Kidney (tissue), 14 donors: ENCODE measurements around the gene CSAG3. TPM values are rescaled to one million over a fixed set of nuclear protein-coding genes. Genes with fewer than 3 reads are reported as not detected.
"Not testable (repeated sequence)": the region's sequence is repeated elsewhere in the genome, so short reads cannot be mapped to it uniquely, and the experiment has no call there.

ENCODE experiments used
- DNase-seq, 5 donors: peaks; one replicate each; pipeline ENCODE4 v3.0.0-alpha.2; 2013 to 2020
- FAIRE-seq: peaks from 2 replicates; lab custom pipeline; 2012; peaks lifted over from hg19 to GRCh38; lab: Jason Lieb, UNC
- H3K27ac ChIP-seq, 2 donors: one replicate each; pipeline ENCODE4 v1.7.0; 2013; ENCODE audit warnings: low read depth in 2 of 2, low read length in 2 of 2, inconsistent platforms in 1 of 2
- H3K27me3 ChIP-seq: one replicate; pipeline ENCODE4 v1.7.1; 2013; ENCODE audit warnings: low read length, inconsistent platforms; ENCODE audit not compliant: control insufficient read depth, insufficient read depth
- H3K36me3 ChIP-seq, 3 donors: one replicate each; pipeline versions ENCODE4 v1.7.0 to v1.7.1; 2013; ENCODE audit warnings: low read length in 3 of 3, control low read depth in 1 of 3, inconsistent platforms in 1 of 3; ENCODE audit not compliant: insufficient read depth in 3 of 3, control insufficient read depth in 2 of 3
- H3K4me1 ChIP-seq, 3 donors: one replicate each; pipeline versions ENCODE4 v1.7.0 to v1.7.1; 2013; ENCODE audit warnings: low read length in 3 of 3, inconsistent platforms in 1 of 3, low read depth in 1 of 3; ENCODE audit not compliant: control insufficient read depth in 2 of 3, insufficient read depth in 2 of 3
- H3K4me3 ChIP-seq, 3 donors: one replicate each; pipeline versions ENCODE4 v1.7.0 to v1.8.1; 2013; ENCODE audit warnings: low read length in 3 of 3, control low read depth in 1 of 3, inconsistent platforms in 1 of 3
- H3K9ac ChIP-seq, 3 donors: one replicate each; pipeline versions ENCODE4 v1.7.0 to v1.7.1; 2013; ENCODE audit warnings: low read length in 3 of 3, control low read depth in 1 of 3, inconsistent platforms in 1 of 3
- H3K9me3 ChIP-seq, 3 donors: one replicate each; pipeline versions ENCODE4 v1.7.0 to v1.7.1; 2013; ENCODE audit warnings: low read length in 3 of 3, control low read depth in 1 of 3, inconsistent platforms in 1 of 3; ENCODE audit not compliant: control insufficient read depth in 2 of 3, insufficient read depth in 1 of 3
- CTCF ChIP-seq: IDR thresholded peaks from 3 replicates; pipeline ENCODE4 v1.5.1; 2012; ENCODE audit warnings: mild to moderate bottlenecking, moderate library complexity, borderline replicate concordance; ENCODE audit not compliant: insufficient read depth; ENCODE audit errors: extremely low read depth
- intact Hi-C: fragments of 100-400 bp; cut with DNase I; formaldehyde crosslinking; loops from one replicate; pipeline ENCODE4 v1.11.1; 2022
- polyA plus RNA-seq: library from polyadenylated mRNA; stranded (reverse); fragments of 350-450 nt; fragmentation: Illumina TruSeq; extraction: RNeasy Lipid Tissue Mini Kit (QIAGEN cat#74804); gene quantifications from one replicate; pipeline ENCODE4 v1.2.3, GENCODE V29; 2014; ENCODE audit warnings: low read depth, low replicate concordance; ENCODE audit not compliant: insufficient read depth
- total RNA-seq: library from RNA; stranded (reverse); fragmentation: NEBNext Ultra II Directional; extraction: Animal tissue kit (Norgen Biotek cat#: 25700); gene quantifications from one replicate; pipeline ENCODE4 v1.2.1, GENCODE V29; 2021
- donor health status: control.
- donor health status: control.
- donor health status: control.
- donor health status: control.
- donor health status: control.
- donor health status: DM: yes; HTN: yes; CAD: no.
- donor health status: Normal renal cell carcinoma (clear cell type).

CSAG3 gene
- total and polyA plus RNA-seq, 2 donors from 2014 or later = not detected

- H3K27me3 ChIP-seq = no peaks in the 10 kb centered on the region
- no peaks in the 10 kb centered on the region for H3K9me3 ChIP-seq
- no peak for TF ChIP-seq CTCF
- H3K4me1 ChIP-seq = no peaks in the 10 kb centered on the region
- H3K4me3 ChIP-seq = no peak within 1 kb of the TSS
- intact Hi-C loops = no loop called here
- DNase-seq (peak in 1 of 5 donors; percentile 49), FAIRE-seq (no peak)
- no peaks in the 10 kb centered on the region for H3K36me3 ChIP-seq
- H3K9ac ChIP-seq = no peak within 1 kb of the TSS
- no peak within 1 kb of the TSS for H3K27ac ChIP-seq
Observed at GRCh38 chrX:152733261-152733975, 25.6 kb upstream of the CSAG3 start, which contains the start of the genes CSAG1 and MAGEA12. Gene CSAG1 (minus strand): TSS chrX:152733721. CDS start chrX:152732460, 1,261 bp downstream. Gene MAGEA12 (plus strand): TSS chrX:152733757. CDS start chrX:152736162, 2,405 bp downstream.

- H3K9ac ChIP-seq, H3K9me3 ChIP-seq, H3K27me3 ChIP-seq, H3K36me3 ChIP-seq, H3K4me3 ChIP-seq, intact Hi-C loops, FAIRE-seq, H3K4me1 ChIP-seq, H3K27ac ChIP-seq: not testable (repeated sequence)
- DNase-seq = peak in 1 of 5 donors; percentile 29
Observed at GRCh38 chrX:152734143-152734858, 24.7 kb upstream of the CSAG3 start.

- H3K36me3 ChIP-seq = no peaks in the 10 kb centered on the region
- no peak overlapping the region for H3K27ac ChIP-seq
- TF ChIP-seq CTCF = no peak
- DNase-seq (peak in 1 of 5 donors; percentile 18), FAIRE-seq (no peak)
- intact Hi-C loops = no loop called here
- no peak overlapping the region for H3K9ac ChIP-seq
- no peaks in the 10 kb centered on the region for H3K27me3 ChIP-seq
- H3K4me3 ChIP-seq = no peak overlapping the region
- no peaks in the 10 kb centered on the region for H3K9me3 ChIP-seq
- H3K4me1 ChIP-seq = no peaks in the 10 kb centered on the region
Observed at GRCh38 chrX:152735101-152735500, 23.9 kb upstream of the CSAG3 start.

- Histone ChIP-seq H3K4me1 (no peaks in the 10 kb centered on the region), H3K27ac (no peak overlapping the region), H3K9ac (no peak overlapping the region), H3K9me3 (no peaks in the 10 kb centered on the region), H3K36me3 (no peaks in the 10 kb centered on the region), H3K4me3 (no peak overlapping the region), H3K27me3 (no peaks in the 10 kb centered on the region)
- peak in 1 of 5 donors; percentile 40 for DNase-seq
- no peak for TF ChIP-seq CTCF
- intact Hi-C loops = no loop called here
- FAIRE-seq = no peak
Observed at GRCh38 chrX:152735860-152736511, 23.0 kb upstream of the CSAG3 start.

- H3K9me3 ChIP-seq, H3K27ac ChIP-seq, H3K4me3 ChIP-seq, intact Hi-C loops, FAIRE-seq, H3K9ac ChIP-seq, H3K36me3 ChIP-seq, H3K27me3 ChIP-seq, H3K4me1 ChIP-seq: not testable (repeated sequence)
- DNase-seq = peak in 1 of 5 donors; percentile 23
Observed at GRCh38 chrX:152736528-152736927, 22.5 kb upstream of the CSAG3 start.
